ENCODE data around the gene MCL1. TPM values are rescaled to one million over a fixed set of nuclear protein-coding genes. Genes with fewer than 3 reads are reported as not detected.

MCL1 gene
- total and polyA plus RNA-seq, 9 donors = 74.2 to 280 (median 145) TPM

DNA sequence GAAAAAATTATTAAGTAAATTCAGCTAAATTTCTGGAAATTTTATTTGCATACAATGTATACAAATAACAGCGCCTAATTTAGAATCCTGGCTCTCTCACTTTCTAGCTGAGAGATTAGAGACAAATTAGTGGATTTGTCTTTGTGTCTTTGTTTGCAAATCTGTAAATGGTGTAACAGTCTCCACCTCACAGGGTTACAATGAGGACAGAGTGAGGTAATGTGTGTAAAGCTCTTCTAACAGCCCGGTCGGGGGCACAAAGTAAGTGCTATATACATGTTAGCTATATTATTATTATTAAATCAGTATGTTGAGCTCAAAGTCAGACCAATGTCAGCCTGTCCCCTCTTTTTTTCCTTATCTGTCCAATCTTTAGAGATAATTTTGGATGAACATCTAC lies 35.2 kb downstream of the MCL1 start:
- 72 to 81% (median 76%) methylated on average over 3 of the region's 3 CpGs for WGBS, 3 donors
- no peaks in the 10 kb centered on the region for H3K4me1 ChIP-seq (ENCODE audit: insufficient read depth)

GRCh38 chr1:150543500-150544143 lies 35.8 kb downstream of the MCL1 start:
- Histone ChIP-seq H3K27ac (no peak overlapping the region), H3K27me3 (no peaks in the 10 kb centered on the region), H3K4me3 (no peak overlapping the region), H3K36me3 (no peaks in the 10 kb centered on the region), H3K4me1 (ENCODE audit: insufficient read depth) (no peaks in the 10 kb centered on the region), H3K9me3 (no peaks in the 10 kb centered on the region)
- DNase-seq = no peak
- intact Hi-C loops (cut with DNase I) = no loop called here
- WGBS, 3 donors = 80 to 87% (median 85%) methylated on average over 13 of the region's 13 CpGs
- no peak for TF ChIP-seq CTCF (IDR thresholded peaks at IDR 0.05)
- TF ChIP-seq EP300 (IDR thresholded peaks at IDR 0.05) = no peak
- TF ChIP-seq POLR2A (IDR thresholded peaks at IDR 0.05) = no peak

More for the DNA sequence above, 35.2 kb downstream of the MCL1 start:
- no peaks in the 10 kb centered on the region for H3K36me3 ChIP-seq
- H3K27me3 ChIP-seq = no peaks in the 10 kb centered on the region
- intact Hi-C loops (cut with DNase I) = no loop called here
- no peak overlapping the region for H3K27ac ChIP-seq
- no peaks in the 10 kb centered on the region for H3K9me3 ChIP-seq
- H3K4me3 ChIP-seq = no peak overlapping the region
- no peak for DNase-seq
- TF ChIP-seq CTCF (IDR thresholded peaks at IDR 0.05) (no peak), EP300 (IDR thresholded peaks at IDR 0.05) (no peak), POLR2A (IDR thresholded peaks at IDR 0.05) (no peak)

DNA sequence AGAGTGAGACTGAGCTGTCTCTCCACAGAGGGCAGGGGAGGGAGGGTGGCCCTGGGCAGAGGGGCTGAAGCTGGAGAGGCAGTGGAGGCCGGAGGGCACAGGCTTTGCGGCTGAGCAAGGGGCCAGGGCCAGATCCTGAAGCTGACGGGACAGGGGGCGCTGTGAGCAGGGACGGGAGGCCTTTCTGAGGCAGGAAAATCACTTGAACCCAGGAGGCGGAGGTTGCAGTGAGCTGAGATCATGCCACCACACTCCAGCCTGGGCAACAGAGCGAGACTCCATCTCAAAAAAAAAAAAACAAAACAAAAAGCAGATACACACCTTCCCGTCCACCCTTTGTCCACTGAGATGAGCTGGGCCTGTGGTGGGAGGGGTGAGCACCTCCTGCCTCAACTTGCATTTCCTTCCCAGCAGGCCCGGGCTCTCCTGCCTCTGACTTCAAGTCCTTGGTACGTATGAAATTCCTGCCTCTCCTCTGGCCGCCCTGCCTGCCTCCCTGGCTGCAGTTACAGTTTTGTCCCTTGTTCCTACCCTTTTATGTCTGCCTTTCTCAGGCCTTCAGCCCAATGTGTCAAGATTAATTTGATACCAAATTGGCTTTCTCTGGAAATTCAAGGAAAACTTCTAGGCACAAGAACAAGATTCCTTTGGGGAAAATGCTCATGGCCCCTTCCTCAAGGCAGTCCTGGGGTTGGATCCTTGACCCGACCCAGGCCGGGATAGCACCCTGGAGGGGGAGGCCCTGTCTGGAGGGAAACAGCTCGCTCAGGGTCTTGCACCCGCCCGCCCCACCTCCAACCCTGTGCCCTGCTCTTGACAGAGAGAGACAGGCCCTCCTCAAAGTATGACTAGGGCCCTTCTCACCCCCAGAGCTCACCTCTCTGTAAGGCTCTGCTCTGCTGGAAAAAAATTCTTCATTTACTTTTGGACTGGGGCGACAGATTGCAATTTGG lies 41.4 kb downstream of the MCL1 start:
- Histone ChIP-seq H3K4me3 (no peak overlapping the region), H3K9me3 (no peaks in the 10 kb centered on the region), H3K27me3 (no peaks in the 10 kb centered on the region), H3K4me1 (ENCODE audit: insufficient read depth) (no peaks in the 10 kb centered on the region), H3K36me3 (no peaks in the 10 kb centered on the region), H3K27ac (no peak overlapping the region)
- no peak for DNase-seq
- intact Hi-C loops (cut with DNase I) = loop anchor here in 1 of 4 donors (10.0 kb wide), 1 partner anchor 73 kb away; no protein-coding TSS in a partner anchor
- WGBS, 3 donors = 51 to 68% (median 60%) methylated on average over 17 of the region's 17 CpGs
- TF ChIP-seq POLR2A (IDR thresholded peaks at IDR 0.05) (no peak), CTCF (IDR thresholded peaks at IDR 0.05) (no peak), EP300 (IDR thresholded peaks at IDR 0.05) (no peak)

DNA sequence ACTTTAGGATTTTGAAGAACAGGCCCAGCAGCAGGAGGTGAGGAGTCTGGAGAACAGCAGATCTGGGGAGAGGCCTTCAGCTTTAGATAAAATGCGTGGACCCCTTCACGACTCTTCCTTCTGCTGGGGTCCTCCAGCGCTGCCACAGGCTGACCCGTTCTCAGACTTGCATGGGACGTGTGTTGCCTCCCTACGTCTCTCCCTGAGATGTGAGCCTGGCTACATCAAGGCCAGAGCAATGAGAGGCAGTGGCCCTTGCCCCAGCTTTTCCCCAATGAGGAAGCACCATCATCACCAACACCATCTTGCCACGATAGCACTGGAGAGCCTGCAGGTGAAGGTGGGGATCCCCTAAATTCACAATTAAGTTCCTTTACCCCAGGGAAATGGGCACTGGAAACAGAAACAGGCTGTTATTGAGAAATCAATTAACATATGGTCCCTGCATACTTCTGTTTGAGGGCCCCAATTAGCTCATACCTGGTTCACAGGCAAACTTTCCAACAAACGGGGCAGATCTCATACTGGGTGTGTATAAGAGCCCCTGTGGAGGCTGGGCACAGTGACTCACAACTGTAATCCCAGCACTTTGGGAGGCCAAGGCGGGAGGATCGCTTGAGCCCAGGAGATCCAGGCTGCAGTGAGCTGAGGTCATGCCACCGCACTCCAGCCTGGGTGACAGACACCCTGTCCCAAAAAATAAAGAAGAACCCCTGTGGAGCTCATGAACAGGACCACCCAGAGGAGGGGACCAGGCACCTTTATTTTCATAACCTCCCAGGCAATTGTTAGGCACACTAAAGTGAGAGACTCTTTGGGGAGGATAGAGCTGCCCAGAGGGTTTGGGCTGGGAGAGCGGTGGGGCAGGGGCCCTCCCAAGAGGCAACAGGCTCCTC lies 42.3 kb downstream of the MCL1 start:
- no peaks in the 10 kb centered on the region for H3K9me3 ChIP-seq
- 90 to 94% (median 93%) methylated on average over 12 of the region's 12 CpGs for WGBS, 3 donors
- TF ChIP-seq POLR2A (IDR thresholded peaks at IDR 0.05) (no peak), EP300 (IDR thresholded peaks at IDR 0.05) (no peak), CTCF (IDR thresholded peaks at IDR 0.05) (no peak)
- H3K4me1 ChIP-seq (ENCODE audit: insufficient read depth) = no peaks in the 10 kb centered on the region
- intact Hi-C loops (cut with DNase I) = loop anchor here in 1 of 4 donors (10.0 kb wide), 1 partner anchor 72 kb away; no protein-coding TSS in a partner anchor
- no peaks in the 10 kb centered on the region for H3K27me3 ChIP-seq
- no peak overlapping the region for H3K4me3 ChIP-seq
- DNase-seq = no peak
- H3K27ac ChIP-seq = no peak overlapping the region
- H3K36me3 ChIP-seq = no peaks in the 10 kb centered on the region

All from ovary (tissue), 9 donors.